ENCODE data around the gene FOXP1.
A peak's percentile ranks its signal among the peaks of the same experiment; 100 is the strongest.

DNA sequence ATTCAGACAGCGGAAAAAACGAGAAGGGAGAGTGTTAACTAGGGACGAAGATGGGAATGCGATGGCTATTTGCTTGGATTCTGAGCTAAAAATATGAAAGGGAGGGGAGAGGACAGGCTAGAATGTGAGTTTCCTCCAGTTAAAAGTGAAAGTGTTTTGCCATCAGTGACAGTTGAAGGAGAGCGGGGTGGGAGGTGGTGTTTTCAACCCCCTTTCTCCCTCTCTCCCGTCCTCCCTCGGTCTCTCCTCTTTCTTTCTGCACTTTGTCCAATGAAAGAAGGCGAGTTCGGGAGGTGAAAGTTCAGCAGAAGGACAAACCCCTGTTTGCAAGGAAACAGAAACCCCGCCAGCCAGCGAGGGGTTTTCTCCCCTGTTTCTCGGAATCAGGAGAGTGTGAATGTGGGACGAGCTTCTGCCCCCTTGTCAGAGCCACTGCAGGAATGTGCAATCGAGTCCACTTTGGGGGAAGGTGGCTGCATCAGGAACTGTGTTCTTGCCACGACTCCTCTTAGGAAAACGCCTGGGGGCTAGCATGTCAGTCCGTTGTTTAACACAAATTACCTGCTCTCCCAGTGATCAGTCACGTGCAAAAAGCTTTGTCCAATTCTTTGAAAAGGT, 975 bp upstream of the FOXP1 start:
- TF ChIP-seq, protein P1, sequence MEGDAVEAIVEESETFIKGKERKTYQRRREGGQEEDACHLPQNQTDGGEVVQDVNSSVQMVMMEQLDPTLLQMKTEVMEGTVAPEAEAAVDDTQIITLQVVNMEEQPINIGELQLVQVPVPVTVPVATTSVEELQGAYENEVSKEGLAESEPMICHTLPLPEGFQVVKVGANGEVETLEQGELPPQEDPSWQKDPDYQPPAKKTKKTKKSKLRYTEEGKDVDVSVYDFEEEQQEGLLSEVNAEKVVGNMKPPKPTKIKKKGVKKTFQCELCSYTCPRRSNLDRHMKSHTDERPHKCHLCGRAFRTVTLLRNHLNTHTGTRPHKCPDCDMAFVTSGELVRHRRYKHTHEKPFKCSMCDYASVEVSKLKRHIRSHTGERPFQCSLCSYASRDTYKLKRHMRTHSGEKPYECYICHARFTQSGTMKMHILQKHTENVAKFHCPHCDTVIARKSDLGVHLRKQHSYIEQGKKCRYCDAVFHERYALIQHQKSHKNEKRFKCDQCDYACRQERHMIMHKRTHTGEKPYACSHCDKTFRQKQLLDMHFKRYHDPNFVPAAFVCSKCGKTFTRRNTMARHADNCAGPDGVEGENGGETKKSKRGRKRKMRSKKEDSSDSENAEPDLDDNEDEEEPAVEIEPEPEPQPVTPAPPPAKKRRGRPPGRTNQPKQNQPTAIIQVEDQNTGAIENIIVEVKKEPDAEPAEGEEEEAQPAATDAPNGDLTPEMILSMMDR (IDR thresholded peaks at IDR 0.05) = no peak
- TF ChIP-seq POLR2A (IDR thresholded peaks at IDR 0.05) = peak in 1 of 2 donors; percentile 27

Data from uterus (tissue), 2 donors.